Spinal cord (tissue), 10 donors: ENCODE results near the gene KTI12. TPM values are rescaled to one million over a fixed set of nuclear protein-coding genes. Genes with fewer than 3 reads are reported as not detected.
"Not testable (repeated sequence)": the region's sequence is repeated elsewhere in the genome, so short reads cannot be mapped to it uniquely, and the experiment has no call there.

ENCODE experiments used
- DNase-seq, 6 donors: peaks; one replicate each; pipeline versions ENCODE4 v3.0.0 to v3.0.0-alpha.2; 2013 to 2015; ENCODE audit warnings: low spot score in 6 of 6, low read depth in 4 of 6
- H3K27ac ChIP-seq: one replicate; pipeline ENCODE4 v1.5.1; 2013; ENCODE audit warnings: low read depth, low read length, control low read depth
- H3K27me3 ChIP-seq: one replicate; pipeline ENCODE4 v1.6.1; 2013; ENCODE audit warnings: low read length; ENCODE audit not compliant: control insufficient read depth, insufficient read depth
- H3K36me3 ChIP-seq: one replicate; pipeline ENCODE4 v1.6.1; 2013; ENCODE audit warnings: low read length; ENCODE audit not compliant: control insufficient read depth, insufficient read depth
- H3K4me1 ChIP-seq: one replicate; pipeline ENCODE4 v1.6.1; 2013; ENCODE audit warnings: low read length; ENCODE audit not compliant: control insufficient read depth, insufficient read depth
- H3K4me3 ChIP-seq: one replicate; pipeline ENCODE4 v1.5.1; 2013; ENCODE audit warnings: low read depth, low read length, control low read depth
- H3K9me3 ChIP-seq: one replicate; pipeline ENCODE4 v1.6.1; 2013; ENCODE audit warnings: low read length; ENCODE audit not compliant: control insufficient read depth, insufficient read depth
- WGBS: methylation state at CpG from one replicate; pipeline ENCODE4 v1.1.5; 2013; ENCODE audit warnings: missing lambda C conversion rate; ENCODE audit not compliant: insufficient coverage; 5-methylcytosine and 5-hydroxymethylcytosine counted together
- long read RNA-seq, 4 donors: transcript quantifications; one replicate each; lab custom pipeline, GENCODE V29; 2026
- polyA plus RNA-seq, 2 donors: library from polyadenylated mRNA; unstranded; fragments of 120-200 nt; gene quantifications; one replicate each; pipeline ENCODE4 v1.2.1, GENCODE V29; 2013; ENCODE audit not compliant: insufficient read length in 2 of 2
- total RNA-seq, 2 donors: library from RNA; depleted of rRNA in 1 of 2; stranded (reverse); fragments of 120-200 nt in 1 of 2; fragments of >200 nt in 1 of 2; gene quantifications; one replicate each; pipeline versions ENCODE4 v1.2.3 to v1.2.4, GENCODE V29; 2013 to 2014
- donor health status: healthy.

KTI12 gene
- 1 to 10 TPM; 5.6 TPM for total RNA-seq
- 1 to 10 TPM; 6.5 to 7.0 TPM for polyA plus RNA-seq
- long read RNA-seq, donor 1, transcript KTI12-201 (1 exons, 1,714 nt): major isoform, 11 of 11 reads
- long read RNA-seq, donor 1, partial matches to known transcripts: 0 of 11 reads
- long read RNA-seq, donor 1, other reads (novel, unspliced or antisense): 0 of 11 reads
- long read RNA-seq, donor 2, partial matches to known transcripts: 0 of 4 reads
- long read RNA-seq, donor 2, other reads (novel, unspliced or antisense): 0 of 4 reads
- long read RNA-seq, donor 3, transcript KTI12-201 (1 exons, 1,714 nt): major isoform, 8 of 8 reads
- long read RNA-seq, donor 3, partial matches to known transcripts: 0 of 8 reads
- long read RNA-seq, donor 3, other reads (novel, unspliced or antisense): 0 of 8 reads
- long read RNA-seq, donor 4, transcript KTI12-201 (1 exons, 1,714 nt): major isoform, 9 of 9 reads
- long read RNA-seq, donor 4, partial matches to known transcripts: 0 of 9 reads
- long read RNA-seq, donor 4, other reads (novel, unspliced or antisense): 0 of 9 reads

- peak within 1 kb of the TSS; percentile 87 for H3K4me3 ChIP-seq
- peak; percentile 83 to 99 (median 90) for DNase-seq
- no peaks in the 10 kb centered on the region for H3K9me3 ChIP-seq
- H3K27me3 ChIP-seq: no peaks in the 10 kb centered on the region
- H3K27ac ChIP-seq: peak within 1 kb of the TSS; percentile 92
- H3K4me1 ChIP-seq: peaks cover 14% of the 10 kb centered on the region
- peaks cover 6% of the 10 kb centered on the region for H3K36me3 ChIP-seq
- under 1% methylated on average over 75 of the region's 78 CpGs for WGBS
Observed at GRCh38 chr1:52033190-52034049, at the start of gene KTI12. KTI12 (minus strand) TSS chr1:52033810; CDS start chr1:52033761, 49 bp downstream.

DNA sequence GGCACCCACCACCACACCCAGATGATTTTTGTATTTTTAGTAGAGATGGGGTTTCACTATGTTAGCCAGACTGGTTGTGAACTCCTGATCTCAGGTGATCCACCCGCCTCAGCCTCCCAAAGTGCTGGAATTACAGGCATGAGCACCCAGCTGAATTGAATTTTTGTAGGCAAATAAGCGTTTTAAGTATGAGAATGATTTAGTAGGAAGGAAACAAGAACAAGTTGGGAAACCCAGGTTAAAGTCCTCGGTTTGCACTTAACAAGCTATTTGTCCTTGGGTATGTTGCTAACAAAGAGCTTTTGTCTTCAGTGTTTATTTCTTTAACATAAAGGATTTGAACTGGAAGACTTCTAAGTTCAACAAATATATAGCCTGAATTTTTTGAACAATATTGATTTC is 46.4 kb upstream of the KTI12 start:
- no peaks in the 10 kb centered on the region for H3K27me3 ChIP-seq
- no peaks in the 10 kb centered on the region for H3K9me3 ChIP-seq
- DNase-seq: no peak
- no peak overlapping the region for H3K27ac ChIP-seq
- WGBS: 74% methylated on average over 2 of the region's 3 CpGs
- peaks cover 12% of the 10 kb centered on the region for H3K36me3 ChIP-seq
- H3K4me3 ChIP-seq: no peak overlapping the region
- no peaks in the 10 kb centered on the region for H3K4me1 ChIP-seq

DNA sequence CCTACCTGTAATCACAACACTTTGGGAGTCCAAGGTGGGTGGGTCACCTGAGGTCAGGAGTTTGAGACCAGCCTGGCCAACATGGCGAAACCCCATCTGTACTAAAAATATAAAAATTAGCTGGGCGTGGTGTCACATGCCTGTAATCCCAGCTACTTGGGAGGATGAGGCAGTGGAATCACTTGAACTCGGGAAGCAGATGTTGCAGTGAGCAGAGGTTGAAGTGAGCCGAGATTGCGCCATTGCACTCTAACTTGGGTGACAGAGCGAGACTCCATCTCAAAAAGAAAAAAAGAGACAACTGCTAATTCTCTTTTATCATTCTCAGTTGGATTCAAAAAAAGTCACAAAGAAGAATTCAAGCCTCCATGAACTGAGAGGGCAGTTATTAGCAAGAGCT is 43.7 kb upstream of the KTI12 start:
- WGBS: 100% methylated on average over 1 of the region's 6 CpGs
- DNase-seq, H3K4me3 ChIP-seq, H3K27me3 ChIP-seq, H3K27ac ChIP-seq, H3K4me1 ChIP-seq, H3K9me3 ChIP-seq: not testable (repeated sequence)
- peaks cover 17% of the 10 kb centered on the region for H3K36me3 ChIP-seq

DNA sequence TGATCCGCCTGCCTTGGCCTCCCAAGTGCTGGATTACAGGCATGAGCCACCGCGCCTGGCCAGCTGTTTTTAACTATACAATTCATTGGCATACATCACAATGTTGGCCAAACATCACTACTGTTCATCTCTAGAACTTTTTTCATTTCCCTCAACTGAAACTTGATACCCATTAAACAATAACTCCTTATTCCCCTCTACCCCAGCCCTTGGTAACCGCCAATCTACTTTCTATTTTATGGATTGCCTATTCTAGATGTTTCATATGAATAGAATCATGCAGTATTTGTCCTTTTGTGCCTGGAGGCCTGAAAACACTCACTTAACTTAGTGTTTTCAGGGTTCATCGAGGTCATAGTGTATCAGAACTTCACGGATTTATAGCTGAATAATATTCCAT is 38.7 kb upstream of the KTI12 start:
- Histone ChIP-seq H3K27ac (no peak overlapping the region), H3K4me1 (no peaks in the 10 kb centered on the region), H3K4me3 (no peak overlapping the region), H3K36me3 (peaks cover 16% of the 10 kb centered on the region), H3K27me3 (no peaks in the 10 kb centered on the region), H3K9me3 (no peaks in the 10 kb centered on the region)
- WGBS: 100% methylated on average over 3 of the region's 6 CpGs
- DNase-seq: no peak

GRCh38 chr1:52070704-52071103 is 37.1 kb upstream of the KTI12 start:
- Histone ChIP-seq H3K4me3 (no peak overlapping the region), H3K27ac (no peak overlapping the region), H3K27me3 (no peaks in the 10 kb centered on the region), H3K36me3 (peaks cover 22% of the 10 kb centered on the region), H3K9me3 (no peaks in the 10 kb centered on the region), H3K4me1 (no peaks in the 10 kb centered on the region)
- no peak for DNase-seq
- 100% methylated on average over 1 of the region's 4 CpGs for WGBS

DNA sequence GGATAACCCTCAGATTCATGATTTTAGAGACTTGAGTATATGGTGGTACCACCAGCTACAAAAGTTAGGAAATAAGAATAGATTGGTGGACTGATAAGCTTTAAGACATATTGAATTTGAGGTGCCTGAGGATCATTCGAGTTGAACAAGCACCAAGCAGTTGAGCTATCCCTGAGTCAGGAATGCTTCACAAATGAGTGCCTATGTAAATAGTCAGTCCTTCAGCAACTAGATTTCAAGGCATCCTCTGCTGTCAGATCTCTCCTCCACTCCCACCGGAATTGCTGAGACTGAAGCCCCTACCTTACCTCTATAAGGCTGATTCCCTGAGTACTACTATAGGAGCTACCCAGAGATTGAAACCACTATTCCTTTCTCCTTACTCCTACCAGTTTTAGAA is 29.6 kb upstream of the KTI12 start:
- Histone ChIP-seq H3K4me1 (peaks cover 4% of the 10 kb centered on the region), H3K27me3 (no peaks in the 10 kb centered on the region), H3K36me3 (peaks cover 44% of the 10 kb centered on the region), H3K9me3 (no peaks in the 10 kb centered on the region), H3K4me3 (no peak overlapping the region), H3K27ac (no peak overlapping the region)
- DNase-seq: no peak
- WGBS: 95% methylated on average over 2 of the region's 2 CpGs

DNA sequence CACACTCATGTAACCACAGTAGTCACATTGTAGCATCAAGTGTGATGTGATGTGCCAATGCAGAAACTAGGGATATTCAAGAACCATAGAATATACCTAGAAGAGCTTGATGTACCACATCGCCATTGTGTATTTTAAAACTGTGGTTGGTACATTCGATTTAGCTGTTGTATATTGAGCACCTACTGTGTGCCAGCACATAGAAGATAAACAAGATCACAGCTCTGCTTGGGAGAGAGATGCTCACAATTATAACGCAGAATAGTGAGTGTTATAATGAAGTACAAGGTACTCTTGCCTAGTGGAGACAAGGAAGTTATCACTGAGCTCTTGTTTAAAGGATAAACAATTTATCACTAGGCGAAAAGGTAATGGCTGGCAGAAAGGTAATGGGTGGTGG is 27.2 kb upstream of the KTI12 start:
- no peak for DNase-seq
- 100% methylated on average over 4 of the region's 4 CpGs for WGBS
- Histone ChIP-seq H3K27me3 (no peaks in the 10 kb centered on the region), H3K4me3 (no peak overlapping the region), H3K36me3 (peaks cover 30% of the 10 kb centered on the region), H3K27ac (no peak overlapping the region), H3K4me1 (peaks cover 4% of the 10 kb centered on the region), H3K9me3 (no peaks in the 10 kb centered on the region)

DNA sequence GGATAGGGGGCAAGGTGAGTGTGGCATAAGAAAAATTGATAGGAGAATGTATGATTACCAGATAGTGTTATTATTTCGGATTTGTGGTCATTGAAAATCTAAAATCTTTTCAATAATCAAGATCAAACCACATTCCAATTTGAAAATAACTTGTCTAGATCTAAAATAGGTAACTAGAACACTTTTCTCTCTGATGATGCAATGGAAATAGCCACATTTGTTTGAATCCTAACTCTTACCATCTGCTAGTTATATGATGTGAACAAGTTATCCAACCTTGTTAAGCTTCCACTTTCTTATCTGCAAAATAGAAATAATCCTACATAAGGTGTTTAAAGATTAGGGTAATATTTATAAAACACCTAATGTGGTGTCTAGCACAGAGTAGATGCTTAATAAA is 26.3 kb upstream of the KTI12 start:
- no peaks in the 10 kb centered on the region for H3K27me3 ChIP-seq
- no peak overlapping the region for H3K4me3 ChIP-seq
- no CpG with 5 or more reads among the region's 1 CpG for WGBS
- no peak for DNase-seq
- H3K36me3 ChIP-seq: peaks cover 22% of the 10 kb centered on the region
- peaks cover 4% of the 10 kb centered on the region for H3K4me1 ChIP-seq
- no peaks in the 10 kb centered on the region for H3K9me3 ChIP-seq
- H3K27ac ChIP-seq: no peak overlapping the region

- peaks cover 22% of the 10 kb centered on the region for H3K36me3 ChIP-seq
- H3K9me3 ChIP-seq: no peaks in the 10 kb centered on the region
- H3K27ac ChIP-seq: no peak overlapping the region
- peaks cover 8% of the 10 kb centered on the region for H3K4me1 ChIP-seq
- DNase-seq: no peak
- no peak overlapping the region for H3K4me3 ChIP-seq
- H3K27me3 ChIP-seq: no peaks in the 10 kb centered on the region
Observed at GRCh38 chr1:52059321-52059720, 25.7 kb upstream of the KTI12 start.
